ENCODE data around the gene ERN1.

ERN1 gene

GRCh38 chr17:64156670-64157069 lies 26.7 kb upstream of the ERN1 start:
- TF ChIP-seq CTCF (conservative IDR thresholded peaks at IDR 0.05; ENCODE audit: low read depth, low read length): no peak
- no peaks in the 10 kb centered on the region for H3K79me2 ChIP-seq (ENCODE audit: insufficient read depth, low read depth)
- H4K20me1 ChIP-seq (ENCODE audit: insufficient read depth): no peaks in the 10 kb centered on the region
- no peak overlapping the region for H3K27ac ChIP-seq
- H3K4me2 ChIP-seq: no peak overlapping the region
- no peaks in the 10 kb centered on the region for H3K36me3 ChIP-seq (ENCODE audit: insufficient read depth)
- H3K4me1 ChIP-seq (ENCODE audit: low read depth, poor library complexity, severe bottlenecking): no peaks in the 10 kb centered on the region
- no peak overlapping the region for H2AFZ ChIP-seq (ENCODE audit: low read depth)
- no peak overlapping the region for H3K9ac ChIP-seq
- no peak overlapping the region for H3K4me3 ChIP-seq (IDR thresholded peaks at IDR 0.05; ENCODE audit: insufficient read depth, low read depth, low read length)
- H3K27me3 ChIP-seq (ENCODE audit: insufficient read depth, low read depth): no peaks in the 10 kb centered on the region

- Histone ChIP-seq H3K4me3 (IDR thresholded peaks at IDR 0.05; ENCODE audit: insufficient read depth, low read depth, low read length) (no peak overlapping the region), H3K27me3 (ENCODE audit: insufficient read depth, low read depth) (no peaks in the 10 kb centered on the region), H3K27ac (no peak overlapping the region), H3K9ac (no peak overlapping the region), H3K79me2 (ENCODE audit: insufficient read depth, low read depth) (no peaks in the 10 kb centered on the region), H2AFZ (ENCODE audit: low read depth) (no peak overlapping the region), H3K4me1 (ENCODE audit: low read depth, poor library complexity, severe bottlenecking) (no peaks in the 10 kb centered on the region), H3K36me3 (ENCODE audit: insufficient read depth) (no peaks in the 10 kb centered on the region), H3K4me2 (no peak overlapping the region), H4K20me1 (ENCODE audit: insufficient read depth) (no peaks in the 10 kb centered on the region)
- no peak for TF ChIP-seq CTCF (conservative IDR thresholded peaks at IDR 0.05; ENCODE audit: low read depth, low read length)
These were observed 26.0 kb upstream of the ERN1 start for GRCh38 chr17:64155751-64156544.

- H3K4me2 ChIP-seq: no peak overlapping the region
These were observed 25.2 kb upstream of the ERN1 start for GRCh38 chr17:64155129-64155528.

GRCh38 chr17:64154717-64155116 lies 24.8 kb upstream of the ERN1 start:
- Histone ChIP-seq H3K4me1 (ENCODE audit: low read depth, poor library complexity, severe bottlenecking) (no peaks in the 10 kb centered on the region), H3K9ac (no peak overlapping the region), H4K20me1 (ENCODE audit: insufficient read depth) (no peaks in the 10 kb centered on the region), H3K27me3 (ENCODE audit: insufficient read depth, low read depth) (no peaks in the 10 kb centered on the region), H3K4me2 (no peak overlapping the region), H2AFZ (ENCODE audit: low read depth) (no peak overlapping the region), H3K79me2 (ENCODE audit: insufficient read depth, low read depth) (no peaks in the 10 kb centered on the region), H3K27ac (no peak overlapping the region), H3K4me3 (IDR thresholded peaks at IDR 0.05; ENCODE audit: insufficient read depth, low read depth, low read length) (no peak overlapping the region), H3K36me3 (ENCODE audit: insufficient read depth) (no peaks in the 10 kb centered on the region)
- no peak for TF ChIP-seq CTCF (conservative IDR thresholded peaks at IDR 0.05; ENCODE audit: low read depth, low read length)

More at GRCh38 chr17:64155129-64155528, 25.2 kb upstream of the ERN1 start:
- Histone ChIP-seq H4K20me1 (ENCODE audit: insufficient read depth) (no peaks in the 10 kb centered on the region), H2AFZ (ENCODE audit: low read depth) (no peak overlapping the region), H3K4me1 (ENCODE audit: low read depth, poor library complexity, severe bottlenecking) (no peaks in the 10 kb centered on the region), H3K27ac (no peak overlapping the region), H3K27me3 (ENCODE audit: insufficient read depth, low read depth) (no peaks in the 10 kb centered on the region), H3K9ac (no peak overlapping the region), H3K4me3 (IDR thresholded peaks at IDR 0.05; ENCODE audit: insufficient read depth, low read depth, low read length) (no peak overlapping the region), H3K79me2 (ENCODE audit: insufficient read depth, low read depth) (no peaks in the 10 kb centered on the region), H3K36me3 (ENCODE audit: insufficient read depth) (no peaks in the 10 kb centered on the region)
- TF ChIP-seq CTCF (conservative IDR thresholded peaks at IDR 0.05; ENCODE audit: low read depth, low read length): no peak
